DND-41 (cell line): ENCODE results near the gene NAT10.

ENCODE experiments used
- ATAC-seq: fragments of 200-7000 bp; cut with Tn5 transposase; 3 replicates; pipeline ENCODE4 v1.9.1; 2021; ENCODE audit warnings: low read depth; ENCODE audit not compliant: insufficient read depth
- DNase-seq: peaks from one replicate; pipeline ENCODE4 v3.0.0-alpha.2; 2020
- H2AFZ ChIP-seq: 2 replicates; pipeline ENCODE4 v1.6.0; 2012; ENCODE audit warnings: low read depth, low read length
- H3K27ac ChIP-seq: 2 replicates; pipeline ENCODE4 v1.5.1; 2012; ENCODE audit warnings: low read length, inconsistent platforms
- H3K27me3 ChIP-seq: fragments of 200-600 bp; sonication (generic); 2 replicates; pipeline ENCODE4 v1.6.0; 2012; ENCODE audit warnings: low read length, mild to moderate bottlenecking, inconsistent platforms; ENCODE audit not compliant: insufficient read depth, poor library complexity
- H3K36me3 ChIP-seq: 2 replicates; pipeline ENCODE4 v1.5.1; 2012; ENCODE audit warnings: low read length, inconsistent platforms; ENCODE audit not compliant: insufficient read depth
- H3K4me1 ChIP-seq: 2 replicates; pipeline ENCODE4 v1.5.1; 2012; ENCODE audit warnings: mild to moderate bottlenecking, low read length; ENCODE audit not compliant: insufficient read depth
- H3K4me2 ChIP-seq: 2 replicates; pipeline ENCODE4 v1.6.0; 2012; ENCODE audit warnings: mild to moderate bottlenecking, moderate library complexity, low read length, inconsistent platforms; ENCODE audit not compliant: insufficient read depth
- H3K4me3 ChIP-seq, 2 experiments: fragments of 200-600 bp in 1 of 2; shearing (Covaris generic) in 1 of 2; 2 replicates each; pipeline ENCODE4 v1.5.1; 2012 to 2016; ENCODE audit warnings: inconsistent platforms in 2 of 2, low read length in 2 of 2, mild to moderate bottlenecking in 2 of 2, low read depth in 1 of 2, moderate library complexity in 1 of 2
- H3K79me2 ChIP-seq: 2 replicates; pipeline ENCODE4 v1.6.0; 2012; ENCODE audit warnings: low read length, inconsistent platforms; ENCODE audit not compliant: insufficient read depth
- H3K9ac ChIP-seq: 2 replicates; pipeline ENCODE4 v1.6.0; 2012; ENCODE audit warnings: low read depth, mild to moderate bottlenecking, inconsistent platforms, low read length, moderate library complexity
- H3K9me3 ChIP-seq: 2 replicates; pipeline ENCODE4 v1.5.1; 2012; ENCODE audit warnings: low read length, moderate library complexity, mild to moderate bottlenecking, inconsistent platforms; ENCODE audit not compliant: insufficient read depth, severe bottlenecking
- H4K20me1 ChIP-seq: 2 replicates; pipeline ENCODE4 v1.6.0; 2012; ENCODE audit warnings: low read length; ENCODE audit not compliant: insufficient read depth
- CTCF ChIP-seq: IDR thresholded peaks from 2 replicates; pipeline ENCODE4 v1.5.1; 2012; ENCODE audit warnings: borderline replicate concordance, low read length, moderate library complexity, mild to moderate bottlenecking; ENCODE audit not compliant: poor library complexity, severe bottlenecking; ENCODE audit errors: extremely low read depth
- EZH2 ChIP-seq: IDR thresholded peaks from 3 replicates; pipeline ENCODE4 v1.6.1; 2012; ENCODE audit warnings: borderline replicate concordance, low read depth, mild to moderate bottlenecking, moderate library complexity, low read length, inconsistent platforms; ENCODE audit not compliant: severe bottlenecking

NAT10 gene

GRCh38 chr11:34168642-34169420 lies 63.4 kb downstream of the NAT10 start:
- H4K20me1 ChIP-seq, result no peaks in the 10 kb centered on the region; the same call in 1 of the 2 replicates
- H3K36me3 ChIP-seq, result no peaks in the 10 kb centered on the region
- H3K27me3 ChIP-seq, result peaks cover 15% of the 10 kb centered on the region
- no peak overlapping the region for H2AFZ ChIP-seq
- DNase-seq (no peak), ATAC-seq (no peak)
- H3K79me2 ChIP-seq, result no peaks in the 10 kb centered on the region
- no peak overlapping the region for H3K4me3 ChIP-seq
- H3K9me3 ChIP-seq, result no peaks in the 10 kb centered on the region
- no peaks in the 10 kb centered on the region for H3K4me1 ChIP-seq
- H3K4me2 ChIP-seq, result no peak overlapping the region
- H3K27ac ChIP-seq, result no peak overlapping the region
- no peak overlapping the region for H3K9ac ChIP-seq
- no peak for TF ChIP-seq CTCF

GRCh38 chr11:34169686-34170085 lies 64.3 kb downstream of the NAT10 start:
- peaks cover 22% of the 10 kb centered on the region for H3K27me3 ChIP-seq
- no peak for ATAC-seq
- H3K79me2 ChIP-seq, result no peaks in the 10 kb centered on the region
- H3K4me1 ChIP-seq, result no peaks in the 10 kb centered on the region
- TF ChIP-seq EZH2, result no peak
- no peak for TF ChIP-seq CTCF
- H4K20me1 ChIP-seq, result no peaks in the 10 kb centered on the region; the same call in 1 of the 2 replicates
- no peak overlapping the region for H3K4me3 ChIP-seq
- no peak overlapping the region for H3K9ac ChIP-seq
- H2AFZ ChIP-seq, result no peak overlapping the region
- no peaks in the 10 kb centered on the region for H3K9me3 ChIP-seq
- H3K36me3 ChIP-seq, result no peaks in the 10 kb centered on the region
- DNase-seq, result no peak
- no peak overlapping the region for H3K27ac ChIP-seq
- H3K4me2 ChIP-seq, result no peak overlapping the region

GRCh38 chr11:34173050-34173449 lies 67.6 kb downstream of the NAT10 start:
- no peak overlapping the region for H3K27ac ChIP-seq
- TF ChIP-seq EZH2 (no peak), CTCF (no peak)
- H2AFZ ChIP-seq, result no peak overlapping the region
- H3K79me2 ChIP-seq, result no peaks in the 10 kb centered on the region
- peaks cover 35% of the 10 kb centered on the region for H3K27me3 ChIP-seq
- DNase-seq (no peak), ATAC-seq (no peak)
- H4K20me1 ChIP-seq, result no peaks in the 10 kb centered on the region; the same call in 1 of the 2 replicates
- no peak overlapping the region for H3K4me3 ChIP-seq
- no peaks in the 10 kb centered on the region for H3K9me3 ChIP-seq
- no peak overlapping the region for H3K9ac ChIP-seq
- no peak overlapping the region for H3K4me2 ChIP-seq
- no peaks in the 10 kb centered on the region for H3K4me1 ChIP-seq
- H3K36me3 ChIP-seq, result no peaks in the 10 kb centered on the region
